Activated CD4-positive, alpha-beta T cell treated with anti-CD3 and anti-CD28 coated beads for 36 hours (primary cell): Measurements from ENCODE around the gene CRYGN. TPM values are rescaled to one million over a fixed set of nuclear protein-coding genes. Genes with fewer than 3 reads are reported as not detected.

ENCODE experiments used
- ATAC-seq: fragments of 200-7000 bp; cut with Tn5 transposase; one replicate; pipeline ENCODE4 v1.10.0; 2021; ENCODE audit warnings: mild to moderate bottlenecking, moderate library complexity
- CTCF ChIA-PET: fragments of 350-600 bp; sonication (Branson Sonifier 250); formaldehyde crosslinking; loops from one replicate; lab custom pipeline; 2021; ENCODE audit warnings: antibody characterized with exemption; lab: Charles Lee
- POLR2A ChIA-PET: fragments of 350-600 bp; sonication (Branson Sonifier 250); formaldehyde crosslinking; loops from one replicate; lab custom pipeline; 2021; ENCODE audit warnings: antibody characterized with exemption, inconsistent platforms; lab: Charles Lee
- DNase-seq: peaks from one replicate; pipeline ENCODE4 v3.0.0-alpha.2; 2020
- H3K27ac Mint-ChIP-seq: one replicate; pipeline ENCODE4 v1.8.0; 2021; ENCODE audit warnings: mixed read lengths
- H3K27me3 Mint-ChIP-seq: one replicate; pipeline ENCODE4 v1.8.0; 2021; ENCODE audit warnings: mixed read lengths
- H3K36me3 Mint-ChIP-seq: one replicate; pipeline ENCODE4 v1.8.0; 2021; ENCODE audit warnings: low read depth, mixed read lengths
- H3K4me1 Mint-ChIP-seq: one replicate; pipeline ENCODE4 v1.8.0; 2021; ENCODE audit warnings: mixed read lengths
- H3K4me3 Mint-ChIP-seq: one replicate; pipeline ENCODE4 v1.8.0; 2021; ENCODE audit warnings: mild to moderate bottlenecking, moderate library complexity, mixed read lengths
- H3K9me3 Mint-ChIP-seq: one replicate; pipeline ENCODE4 v1.8.0; 2021; ENCODE audit warnings: low read depth, mixed read lengths
- intact Hi-C, 2 experiments: fragments of 100-400 bp; cut with DNase I in 1 of 2; cut with micrococcal nuclease in 1 of 2; formaldehyde crosslinking; loops; one replicate each; pipeline versions ENCODE4 v1.14.2 to v1.15.1; 2022 to 2024; cut with DNase I, micrococcal nuclease
- total RNA-seq, 2 experiments: library from RNA; stranded (reverse); gene quantifications; one replicate each; pipeline ENCODE4 v1.2.3, GENCODE V29; 2021

The CRYGN gene
- total RNA-seq, 2 experiments from 2014 or later: 0.11 TPM; not detected in 1

GRCh38 chr7:151395036-151395367 is 44.9 kb downstream of the CRYGN start:
- Mint-ChIP-seq H3K4me1 (peaks cover 3% of the 10 kb centered on the region), H3K4me3 (no peak overlapping the region), H3K27me3 (no peaks in the 10 kb centered on the region), H3K9me3 (peaks cover 4% of the 10 kb centered on the region), H3K36me3 (no peaks in the 10 kb centered on the region), H3K27ac (no peak overlapping the region)
- ChIA-PET POLR2A (no interaction called here), CTCF (no interaction called here)
- ATAC-seq (no peak), DNase-seq (no peak)
- intact Hi-C loops: no loop called here

- CTCF ChIA-PET: interaction anchor here (0.6 kb wide), 1 partner anchor 11 kb away, joined by 3 read pairs; no protein-coding TSS in a partner anchor
- Mint-ChIP-seq H3K27ac (no peak overlapping the region), H3K27me3 (no peaks in the 10 kb centered on the region), H3K36me3 (no peaks in the 10 kb centered on the region), H3K4me1 (peaks cover 3% of the 10 kb centered on the region), H3K4me3 (no peak overlapping the region), H3K9me3 (peaks cover 4% of the 10 kb centered on the region)
- DNase-seq: no peak
- ATAC-seq: no peak
- intact Hi-C loops: no loop called here
- POLR2A ChIA-PET: no interaction called here
These were observed 45.6 kb downstream of the CRYGN start for GRCh38 chr7:151394076-151395035.

- Mint-ChIP-seq H3K27ac (no peak overlapping the region), H3K4me3 (no peak overlapping the region), H3K36me3 (no peaks in the 10 kb centered on the region), H3K27me3 (no peaks in the 10 kb centered on the region), H3K9me3 (peaks cover 4% of the 10 kb centered on the region), H3K4me1 (peaks cover 3% of the 10 kb centered on the region)
- CTCF ChIA-PET: interaction anchor here (0.6 kb wide), 1 partner anchor 10 kb away, joined by 3 read pairs; no protein-coding TSS in a partner anchor
- POLR2A ChIA-PET: no interaction called here
- ATAC-seq (no peak), DNase-seq (no peak)
- intact Hi-C loops: no loop called here
These were observed 46.6 kb downstream of the CRYGN start for GRCh38 chr7:151393031-151393977.

- ChIA-PET POLR2A (no interaction called here), CTCF (interaction anchor here (0.5 kb wide), 1 partner anchor 46 kb away, joined by 3 read pairs; no protein-coding TSS in a partner anchor)
- H3K4me1 Mint-ChIP-seq: no peaks in the 10 kb centered on the region
- DNase-seq: no peak
- H3K27me3 Mint-ChIP-seq: no peaks in the 10 kb centered on the region
- intact Hi-C loops: no loop called here
- H3K27ac Mint-ChIP-seq: no peak overlapping the region
- no peak for ATAC-seq
- H3K36me3 Mint-ChIP-seq: no peaks in the 10 kb centered on the region
- no peak overlapping the region for H3K4me3 Mint-ChIP-seq
- H3K9me3 Mint-ChIP-seq: no peaks in the 10 kb centered on the region
These were observed 47.5 kb downstream of the CRYGN start for GRCh38 chr7:151392426-151392825.

GRCh38 chr7:151392002-151392401 is 47.9 kb downstream of the CRYGN start:
- intact Hi-C loops: no loop called here
- Mint-ChIP-seq H3K27me3 (no peaks in the 10 kb centered on the region), H3K27ac (no peak overlapping the region), H3K36me3 (no peaks in the 10 kb centered on the region), H3K9me3 (no peaks in the 10 kb centered on the region), H3K4me1 (no peaks in the 10 kb centered on the region), H3K4me3 (no peak overlapping the region)
- ChIA-PET CTCF (interaction anchor here (0.5 kb wide), 1 partner anchor 46 kb away, joined by 3 read pairs; no protein-coding TSS in a partner anchor), POLR2A (no interaction called here)
- DNase-seq (no peak), ATAC-seq (no peak)

GRCh38 chr7:151391358-151391730 is 48.6 kb downstream of the CRYGN start:
- no peak overlapping the region for H3K27ac Mint-ChIP-seq
- ChIA-PET CTCF (no interaction called here), POLR2A (no interaction called here)
- ATAC-seq: no peak
- intact Hi-C loops: no loop called here
- no peaks in the 10 kb centered on the region for H3K27me3 Mint-ChIP-seq
- no peaks in the 10 kb centered on the region for H3K9me3 Mint-ChIP-seq
- H3K36me3 Mint-ChIP-seq: no peaks in the 10 kb centered on the region
- no peak for DNase-seq
- no peaks in the 10 kb centered on the region for H3K4me1 Mint-ChIP-seq
- no peak overlapping the region for H3K4me3 Mint-ChIP-seq

GRCh38 chr7:151390598-151391357 is 49.2 kb downstream of the CRYGN start:
- no peak overlapping the region for H3K4me3 Mint-ChIP-seq
- POLR2A ChIA-PET: no interaction called here
- no peak for ATAC-seq
- H3K4me1 Mint-ChIP-seq: no peaks in the 10 kb centered on the region
- intact Hi-C loops: no loop called here
- no peaks in the 10 kb centered on the region for H3K9me3 Mint-ChIP-seq
- no peak for DNase-seq
- H3K27ac Mint-ChIP-seq: no peak overlapping the region
- CTCF ChIA-PET: interaction anchor here (0.6 kb wide), 1 partner anchor 44 kb away, joined by 3 read pairs; no protein-coding TSS in a partner anchor
- H3K36me3 Mint-ChIP-seq: no peaks in the 10 kb centered on the region
- H3K27me3 Mint-ChIP-seq: no peaks in the 10 kb centered on the region

- Mint-ChIP-seq H3K27ac (no peak overlapping the region), H3K36me3 (no peaks in the 10 kb centered on the region), H3K4me1 (no peaks in the 10 kb centered on the region), H3K27me3 (no peaks in the 10 kb centered on the region), H3K4me3 (no peak overlapping the region), H3K9me3 (no peaks in the 10 kb centered on the region)
- intact Hi-C loops: no loop called here
- POLR2A ChIA-PET: no interaction called here
- DNase-seq: no peak
- ATAC-seq: no peak
- CTCF ChIA-PET: interaction anchor here (0.6 kb wide), 1 partner anchor 45 kb away, joined by 3 read pairs; no protein-coding TSS in a partner anchor
These were observed 50.0 kb downstream of the CRYGN start for GRCh38 chr7:151389768-151390597.

- intact Hi-C loops: no loop called here
- DNase-seq (no peak), ATAC-seq (no peak)
- no peak overlapping the region for H3K27ac Mint-ChIP-seq
- POLR2A ChIA-PET: no interaction called here
- no peaks in the 10 kb centered on the region for H3K4me1 Mint-ChIP-seq
- H3K9me3 Mint-ChIP-seq: no peaks in the 10 kb centered on the region
- no peaks in the 10 kb centered on the region for H3K27me3 Mint-ChIP-seq
- H3K36me3 Mint-ChIP-seq: no peaks in the 10 kb centered on the region
- CTCF ChIA-PET: no interaction called here
- no peak overlapping the region for H3K4me3 Mint-ChIP-seq
These were observed 50.7 kb downstream of the CRYGN start for GRCh38 chr7:151389096-151389767.

GRCh38 chr7:151388430-151388829 is 51.5 kb downstream of the CRYGN start:
- no peak overlapping the region for H3K27ac Mint-ChIP-seq
- no peak overlapping the region for H3K4me3 Mint-ChIP-seq
- no peaks in the 10 kb centered on the region for H3K4me1 Mint-ChIP-seq
- no peaks in the 10 kb centered on the region for H3K9me3 Mint-ChIP-seq
- POLR2A ChIA-PET: no interaction called here
- H3K27me3 Mint-ChIP-seq: peaks cover 8% of the 10 kb centered on the region
- no peaks in the 10 kb centered on the region for H3K36me3 Mint-ChIP-seq
- CTCF ChIA-PET: no interaction called here
- intact Hi-C loops: no loop called here
- no peak for DNase-seq
- no peak for ATAC-seq
